ENCODE measurements around the gene RTKN2. TPM values are rescaled to one million over a fixed set of nuclear protein-coding genes. Genes with fewer than 3 reads are reported as not detected.
A peak's percentile ranks its signal among the peaks of the same experiment; 100 is the strongest.

The RTKN2 gene
- total and polyA plus RNA-seq, 9 of the 15 experiments (the other 6 are each of a cell fraction or from before 2014, with no cell fraction given), result 0.03 to 0.11 (median 0.05) TPM; not detected in 2

GRCh38 chr10:62153191-62153590 lies 115.5 kb downstream of the RTKN2 start:
- H3K4me2 ChIP-seq (ENCODE audit: insufficient read depth, low read length), result no peak overlapping the region
- H3K27me3 ChIP-seq (ENCODE audit: control insufficient read depth in 2 of 2, insufficient read depth in 2 of 2, low read length in 2 of 2), result peaks cover 0 to 10% of the 10 kb centered on the region in 2 experiments; a peak in 1 of 5 replicates
- FAIRE-seq (no peak), DNase-seq (ENCODE audit: extremely low read depth in 1 of 4, low spot score in 3 of 4) (no peak), ATAC-seq (no peak)
- H3K36me3 ChIP-seq (ENCODE audit: control insufficient read depth, insufficient read depth, low read length), result no peaks in the 10 kb centered on the region
- CTCF ChIA-PET (ENCODE audit: low intra/inter-chr PET ratio), result no interaction called here
- intact Hi-C loops (cut with micrococcal nuclease), result loop anchor here (5.0 kb wide), 1 partner anchor 59 kb away; no protein-coding TSS in a partner anchor
- no peak overlapping the region for H3K4me3 ChIP-seq
- no peaks in the 10 kb centered on the region for H3K4me1 ChIP-seq (replicated peaks in 1 of 2; ENCODE audit: control insufficient read depth in 2 of 2, insufficient read depth in 2 of 2, low read length in 2 of 2)
- no peaks in the 10 kb centered on the region for H3K9me1 ChIP-seq (ENCODE audit: control insufficient read depth, insufficient read depth, low read length)
- TF ChIP-seq CREB3L1 (IDR thresholded peaks at IDR 0.05; ENCODE audit: borderline replicate concordance, low read depth) (no peak), ZBTB9 (CRISPR knock-in tag; IDR thresholded peaks at IDR 0.05) (no peak), ZNF316 (IDR thresholded peaks at IDR 0.05) (peak; percentile 35; the same call in 1 of the 2 replicates), C11orf30 (IDR thresholded peaks at IDR 0.05; ENCODE audit: low read depth) (0 out of 2 replicates have a peak, but pooled peaks have one; percentile 7), CEBPB (tag; IDR thresholded peaks at IDR 0.05) (peak; percentile 60), CHCHD3 (CRISPR knock-in tag; IDR thresholded peaks at IDR 0.05) (no peak), ZNF311 (CRISPR knock-in tag; IDR thresholded peaks at IDR 0.05) (no peak), JUND (IDR thresholded peaks at IDR 0.05; ENCODE audit: borderline replicate concordance, low read depth, low read length) (no peak), JUND (tag; IDR thresholded peaks at IDR 0.05; ENCODE audit: borderline replicate concordance, low read depth, low read length) (no peak), SNAPC5 (CRISPR knock-in tag; IDR thresholded peaks at IDR 0.05) (no peak), NFIX (CRISPR knock-in tag; IDR thresholded peaks at IDR 0.05; ENCODE audit: low read depth) (no peak)
- no peaks in the 10 kb centered on the region for H4K20me1 ChIP-seq (replicated peaks; ENCODE audit: control insufficient read depth, insufficient read depth, low read length)
- H3K9me3 ChIP-seq (replicated peaks; ENCODE audit: control insufficient read depth, insufficient read depth, low read depth, low read length), result no peaks in the 10 kb centered on the region
- BruUV-seq (replicated peaks), result no TSS peak
- WGBS (ENCODE audit: insufficient coverage, low coverage, missing lambda C conversion rate), result 7% methylated on average over 1 of the region's 1 CpG
- no peaks in the 10 kb centered on the region for H3K79me2 ChIP-seq (ENCODE audit: control insufficient read depth, insufficient read depth, low read length)
- in situ Hi-C loops (cut with MboI), result no loop called here
- H3K27ac ChIP-seq (ENCODE audit: extremely low read depth, low read depth, low read length), result no peak overlapping the region
- POLR2A ChIA-PET, result no interaction called here
- H3K9ac ChIP-seq (ENCODE audit: insufficient read depth in 1 of 2, low read depth in 2 of 2, low read length in 2 of 2), result no peak overlapping the region
- H2AFZ ChIP-seq (ENCODE audit: low read depth, low read length), result no peak overlapping the region

All from K562 (cell line).